ENCODE measurements around the gene CD96. TPM values are rescaled to one million over a fixed set of nuclear protein-coding genes. Genes with fewer than 3 reads are reported as not detected.

Gene CD96
- total RNA-seq, 1 donor from 2014 or later, result not detected

DNA sequence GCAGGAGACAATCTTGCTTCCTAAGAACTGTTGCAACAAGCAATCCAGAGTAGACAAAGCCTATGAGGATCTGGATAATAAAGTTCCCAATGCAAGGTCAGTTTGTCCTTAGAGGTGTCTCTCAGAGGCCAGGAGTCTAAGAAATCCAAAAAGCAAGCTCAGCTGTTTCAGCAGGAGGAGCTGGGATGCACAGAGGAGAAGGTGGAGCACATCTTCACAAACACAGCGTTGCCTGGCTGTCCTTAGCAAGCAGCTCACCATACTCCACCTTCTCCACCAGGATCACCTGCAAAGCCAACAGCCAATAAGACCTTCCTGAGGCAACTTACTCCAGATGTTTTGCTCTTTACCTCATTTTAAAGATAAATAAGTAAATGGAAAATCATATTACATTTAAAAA, 52.8 kb downstream of the CD96 start:
- DNase-seq, result no peak

DNA sequence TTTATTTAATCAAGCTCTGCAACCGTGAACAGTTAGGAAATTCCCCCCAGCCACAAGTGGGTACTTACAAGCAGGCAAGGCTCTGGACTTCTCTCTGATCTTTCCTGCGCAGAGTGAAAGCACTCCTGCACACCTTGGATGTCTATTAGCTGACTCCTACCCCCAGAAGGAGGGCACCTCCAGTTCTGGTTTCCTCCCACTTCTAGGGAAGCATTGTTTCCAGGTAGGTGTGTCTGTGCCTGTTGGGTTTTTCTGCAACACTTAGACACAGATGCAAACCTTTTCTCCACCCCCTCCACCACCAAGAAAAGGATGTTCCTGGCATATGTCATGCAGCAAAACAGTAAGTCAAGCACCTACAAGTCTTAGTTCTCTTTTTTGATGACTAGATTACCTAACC, 53.2 kb downstream of the CD96 start, which contains the start of gene ZBED2:
TSS of gene ZBED2 (minus strand) at position 115 of the 400 bp plus-strand sequence. CDS start 1,145 bp downstream, outside the sequence.
- no peak for DNase-seq

DNA sequence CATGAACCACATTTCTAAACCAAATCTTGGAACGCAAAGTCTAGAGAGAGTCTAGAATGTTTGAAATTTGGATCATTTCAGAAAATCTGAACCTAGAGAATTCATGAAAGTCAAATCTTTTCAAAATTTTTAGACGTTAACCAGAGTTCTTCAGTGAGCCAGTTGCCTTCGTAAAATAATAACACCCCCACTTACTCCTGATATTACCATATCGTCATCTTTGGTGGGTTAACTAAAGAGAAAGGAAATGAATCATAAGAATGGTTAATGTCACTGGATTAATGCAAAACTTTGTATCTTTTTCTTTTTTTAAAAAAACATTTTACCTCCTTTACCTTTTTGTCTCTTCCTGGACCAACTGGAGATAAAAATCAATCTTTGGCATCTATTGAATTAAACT, 54.3 kb downstream of the CD96 start:
- DNase-seq, result no peak

DNA sequence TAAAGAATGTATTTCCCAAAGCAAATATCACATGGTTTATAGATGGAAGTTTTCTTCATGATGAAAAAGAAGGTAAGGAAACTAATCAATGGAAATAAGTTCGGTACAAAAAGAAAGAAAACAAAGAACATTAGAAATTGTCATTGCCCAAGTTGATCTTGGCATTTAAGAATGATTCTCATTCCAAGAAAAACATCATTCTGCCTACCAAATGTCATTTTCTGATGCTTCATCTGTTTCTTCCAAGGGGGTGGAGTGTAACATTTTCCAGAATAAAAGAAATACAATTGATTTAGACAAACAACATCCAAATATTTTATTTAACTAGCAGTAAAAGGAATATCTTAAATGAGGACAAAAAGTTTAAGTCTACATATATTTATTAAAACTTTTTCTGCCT, 56.1 kb downstream of the CD96 start:
- DNase-seq, result no peak

DNA sequence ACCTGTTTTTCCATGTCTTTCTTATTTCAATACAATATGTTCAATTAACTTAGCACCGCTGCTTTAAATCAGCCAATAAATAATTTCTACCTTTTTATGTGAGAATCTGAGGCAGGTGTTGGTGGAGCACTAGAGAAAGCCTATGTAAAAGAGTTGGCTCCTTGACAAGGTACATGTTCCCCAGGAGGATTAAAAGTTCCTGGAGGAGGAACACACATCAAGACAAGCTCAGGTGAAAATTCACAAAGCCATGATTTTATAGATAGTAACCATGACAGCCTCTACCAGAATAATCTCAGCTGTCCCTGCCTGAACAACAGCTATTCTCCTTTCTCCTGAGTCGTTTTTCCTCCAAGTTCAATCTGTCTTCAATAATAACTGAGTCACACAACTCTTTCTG, 56.6 kb downstream of the CD96 start:
- no peak for DNase-seq

DNA sequence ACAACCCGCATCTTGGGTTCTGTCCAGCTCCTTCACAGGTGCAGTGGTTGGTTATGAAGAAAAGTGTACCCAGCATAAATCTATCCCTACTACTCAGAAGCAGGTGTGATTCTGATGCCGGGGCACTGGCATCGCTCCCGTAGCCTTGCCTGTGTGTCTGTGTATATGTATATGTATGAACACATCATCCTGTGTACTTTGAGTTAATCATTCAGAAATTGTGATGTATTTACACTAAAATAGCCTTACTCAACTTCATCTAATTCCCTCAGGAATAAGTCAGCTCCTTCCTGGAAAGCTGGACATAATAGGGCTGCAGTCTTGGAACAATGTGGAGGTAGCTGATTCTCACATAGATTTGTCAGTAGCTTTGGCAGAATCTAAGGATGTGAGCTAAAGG, 59.8 kb downstream of the CD96 start:
- no peak for DNase-seq

DNA sequence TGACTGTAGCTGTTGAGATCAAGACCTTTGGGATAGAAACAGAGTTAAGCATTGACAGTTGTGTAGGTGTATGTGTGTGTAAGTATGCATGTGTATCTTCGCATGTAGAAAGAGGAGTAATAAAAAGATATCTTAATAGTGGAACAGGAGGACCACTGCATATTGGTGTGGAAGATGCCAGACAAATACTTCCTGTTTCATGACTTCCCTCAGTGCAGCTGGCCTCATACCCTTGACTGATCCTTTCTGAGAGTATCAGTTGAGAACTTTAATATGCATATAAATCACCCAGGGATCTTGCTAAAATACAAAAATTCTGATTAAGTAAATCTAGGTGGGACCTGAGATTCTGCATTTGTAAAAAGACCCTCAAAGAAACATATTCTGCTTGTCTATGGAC, 61.7 kb downstream of the CD96 start:
- DNase-seq, result no peak

DNA sequence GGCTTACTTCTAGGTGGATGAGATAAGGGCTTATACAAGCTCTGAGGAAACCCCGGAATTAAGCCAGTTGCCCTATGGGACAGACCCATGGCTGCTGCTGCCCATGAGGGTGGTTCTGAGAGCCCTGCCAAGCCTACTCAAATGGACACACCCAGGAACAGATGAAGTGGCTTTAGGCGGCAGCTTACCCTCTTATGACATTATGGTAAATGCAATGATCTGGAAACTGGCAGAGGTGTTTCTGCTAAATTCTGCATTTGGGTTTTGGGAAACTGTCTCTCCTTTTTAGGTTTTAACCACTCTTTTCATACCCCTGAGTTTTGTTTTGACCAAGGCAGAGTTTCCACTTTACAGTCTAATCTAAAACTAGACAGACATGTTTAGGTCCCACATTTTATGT, 62.1 kb downstream of the CD96 start:
- DNase-seq, result no peak

DNA sequence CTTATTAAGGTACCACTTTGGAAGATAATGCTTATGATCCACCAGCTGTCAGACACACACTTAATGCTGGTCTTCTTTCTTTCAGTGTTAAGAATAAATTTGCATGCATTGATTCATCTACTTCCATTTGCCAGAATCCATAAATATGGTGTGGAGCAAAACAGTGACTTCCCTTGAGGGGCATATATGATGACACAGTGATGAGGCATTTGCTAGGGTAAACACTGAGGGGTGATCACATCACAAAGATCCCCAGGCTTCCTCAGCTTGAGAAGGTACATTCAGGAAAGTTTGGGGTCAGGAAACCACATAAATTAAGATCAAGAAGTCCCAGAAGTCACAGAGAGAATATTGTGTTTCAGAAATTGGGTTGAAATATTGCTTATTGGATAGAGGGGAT, 63.0 kb downstream of the CD96 start:
- DNase-seq, result no peak

DNA sequence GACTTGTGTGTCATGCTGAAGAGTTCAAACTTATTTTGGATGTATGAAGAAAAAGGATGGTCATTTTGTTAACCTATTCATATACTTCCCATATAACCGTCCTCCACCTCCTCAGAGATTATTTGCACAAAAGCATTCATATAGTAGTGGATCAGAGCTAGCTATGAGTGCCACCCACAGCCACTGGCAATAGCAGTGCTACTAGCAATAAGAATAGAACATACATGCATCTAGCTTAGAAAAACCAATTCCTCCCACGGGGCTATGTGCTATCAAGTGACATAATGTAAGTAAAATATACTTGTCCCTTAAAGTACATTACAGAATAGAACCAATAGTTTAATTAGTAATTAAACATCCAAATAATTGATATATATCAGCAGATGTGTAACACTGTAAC, 63.5 kb downstream of the CD96 start:
- no peak for DNase-seq

DNA sequence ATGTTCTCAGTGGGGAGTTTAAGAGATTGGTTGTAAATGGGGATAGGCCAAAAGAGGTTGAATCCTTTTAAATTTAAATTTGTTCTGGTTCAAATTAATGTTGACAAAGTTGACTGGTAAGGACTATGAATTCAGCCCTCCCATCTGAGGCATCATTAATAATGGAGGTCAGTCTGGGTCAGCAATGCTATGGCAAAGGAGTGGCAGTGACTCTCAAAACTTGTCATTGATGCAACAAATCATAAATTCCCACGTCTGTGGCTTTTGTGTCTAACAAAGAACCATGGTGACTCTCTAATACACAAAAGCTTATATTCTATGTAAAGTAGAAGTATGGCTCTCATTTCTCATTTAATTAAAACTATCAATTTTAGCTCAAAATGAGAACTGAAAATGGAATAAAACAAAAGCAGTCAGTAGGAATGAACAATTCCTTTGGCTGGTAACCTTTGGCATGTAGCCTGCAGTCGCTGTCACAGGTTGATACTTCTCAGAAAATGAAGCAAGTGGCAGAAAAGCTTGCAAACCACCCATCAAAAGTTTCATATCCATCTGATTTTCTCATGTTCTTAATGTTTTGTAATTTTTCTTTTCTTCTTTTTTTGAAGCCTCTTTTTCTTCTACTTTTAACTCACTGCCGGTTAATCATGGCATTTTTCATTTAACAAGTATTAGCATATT, 65.4 kb downstream of the CD96 start:
- DNase-seq, result no peak

DNA sequence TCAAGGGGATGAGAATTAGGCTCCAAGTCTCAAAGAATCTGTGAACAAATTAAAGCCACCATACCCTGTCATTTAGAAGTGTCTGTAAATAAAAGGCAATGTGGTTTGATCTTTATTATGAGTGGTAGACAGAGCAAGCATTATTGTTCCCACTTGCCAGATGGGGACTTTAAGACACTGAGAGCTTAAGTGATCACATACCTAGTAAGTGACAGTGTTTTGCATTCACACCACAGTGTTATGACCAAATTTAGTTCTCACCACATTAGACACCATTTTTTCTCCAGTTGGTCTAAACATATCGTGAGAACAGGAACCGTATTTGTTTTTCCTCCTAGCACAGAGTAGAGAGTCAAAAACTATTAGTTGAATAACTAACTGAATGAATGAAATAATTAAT, 66.4 kb downstream of the CD96 start:
- DNase-seq, result no peak

DNA sequence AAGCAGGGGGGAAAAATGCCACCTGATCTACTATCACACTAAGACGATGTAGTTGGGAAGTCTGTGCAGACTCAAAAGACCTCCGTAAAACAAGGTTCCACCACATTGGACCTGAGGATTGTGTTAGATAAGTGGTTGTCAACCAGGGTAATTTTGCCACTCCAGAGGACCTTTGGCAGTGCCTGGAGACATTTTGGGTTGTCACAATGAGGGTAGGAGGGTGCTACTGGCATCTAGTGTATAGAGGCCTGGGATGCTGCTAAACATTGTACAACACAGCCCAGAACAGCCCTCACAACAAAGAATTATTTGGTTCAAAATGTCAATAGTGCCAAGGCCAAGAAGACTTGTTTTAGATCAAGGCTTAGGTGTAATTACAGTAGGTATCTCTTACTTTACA, 67.7 kb downstream of the CD96 start:
- DNase-seq, result no peak

DNA sequence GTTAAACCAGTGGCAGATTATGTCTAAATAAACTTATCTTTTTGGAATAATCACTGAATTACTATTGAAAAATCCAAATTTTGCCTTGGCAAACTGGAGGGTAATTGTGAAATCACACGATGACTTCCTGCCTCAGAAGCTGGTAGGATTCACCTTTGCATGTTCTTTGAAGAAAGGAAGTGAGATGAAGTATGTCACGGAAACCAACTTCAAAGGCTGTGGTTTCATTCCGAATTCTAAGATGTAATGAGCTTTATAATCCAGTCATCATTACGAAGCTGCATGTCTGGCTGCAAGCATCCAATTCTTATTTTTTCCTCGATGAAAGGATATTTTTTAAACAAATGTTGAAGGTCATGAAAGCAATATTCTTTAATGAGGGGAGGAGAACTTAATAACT, 68.2 kb downstream of the CD96 start:
- DNase-seq, result no peak

DNA sequence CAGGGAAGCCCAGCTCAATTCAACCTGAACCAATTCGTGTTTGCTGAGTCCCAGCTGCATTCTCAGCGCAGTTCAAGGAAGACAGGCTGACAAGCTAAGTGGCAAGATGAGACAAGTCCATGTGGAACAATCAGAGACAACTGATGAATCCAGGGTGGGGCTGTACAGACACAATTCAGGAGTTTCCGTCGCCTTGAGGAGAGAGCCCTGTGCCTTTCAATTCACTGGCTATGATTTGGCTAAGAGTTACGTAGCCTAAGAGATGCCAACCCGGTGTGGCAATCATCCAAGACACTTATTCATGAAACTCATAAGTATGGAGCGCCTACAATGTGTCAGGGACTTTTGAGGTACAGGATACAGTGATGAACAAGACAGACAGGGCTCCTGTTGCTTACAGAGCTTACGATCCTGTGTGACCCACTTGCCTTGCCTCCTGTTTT, 68.6 kb downstream of the CD96 start:
- DNase-seq, result no peak

DNA sequence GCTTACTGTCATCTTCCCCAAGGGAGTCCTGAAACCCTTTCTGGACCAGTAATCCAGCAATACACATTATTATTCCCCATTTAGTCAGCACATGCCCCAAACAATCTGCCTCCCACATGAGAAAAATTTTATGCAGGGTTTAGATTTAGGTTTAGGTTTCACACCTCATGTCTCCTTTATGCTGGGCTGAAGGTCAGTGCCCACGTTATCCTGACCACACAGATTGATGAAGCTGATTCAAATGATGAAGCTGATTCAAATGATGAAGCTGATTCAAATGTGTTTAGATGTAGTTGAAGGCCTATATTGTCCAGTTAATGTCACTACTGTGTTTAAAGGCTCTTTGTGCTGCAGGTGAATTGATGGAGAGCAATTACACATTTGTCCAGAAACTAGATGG, 71.3 kb downstream of the CD96 start:
- no peak for DNase-seq

DNA sequence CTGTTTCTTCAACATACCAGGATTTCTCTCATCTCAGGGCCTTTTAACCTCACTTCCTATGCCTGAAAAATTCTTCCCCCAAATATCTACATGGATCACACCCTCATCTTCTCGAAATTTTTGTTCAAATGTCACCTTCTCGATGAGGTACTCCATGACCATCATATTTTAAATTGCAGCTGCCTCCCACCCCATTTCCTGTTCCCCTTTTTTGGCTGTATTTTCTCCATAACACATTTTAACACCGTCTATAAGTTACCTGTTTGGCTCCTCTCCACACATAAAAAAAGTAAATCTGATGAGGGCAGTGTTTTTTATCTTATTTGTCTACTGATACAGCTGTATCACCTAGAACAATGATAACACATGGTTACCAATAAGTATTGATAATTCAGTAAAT, 73.9 kb downstream of the CD96 start:
- DNase-seq, result no peak

DNA sequence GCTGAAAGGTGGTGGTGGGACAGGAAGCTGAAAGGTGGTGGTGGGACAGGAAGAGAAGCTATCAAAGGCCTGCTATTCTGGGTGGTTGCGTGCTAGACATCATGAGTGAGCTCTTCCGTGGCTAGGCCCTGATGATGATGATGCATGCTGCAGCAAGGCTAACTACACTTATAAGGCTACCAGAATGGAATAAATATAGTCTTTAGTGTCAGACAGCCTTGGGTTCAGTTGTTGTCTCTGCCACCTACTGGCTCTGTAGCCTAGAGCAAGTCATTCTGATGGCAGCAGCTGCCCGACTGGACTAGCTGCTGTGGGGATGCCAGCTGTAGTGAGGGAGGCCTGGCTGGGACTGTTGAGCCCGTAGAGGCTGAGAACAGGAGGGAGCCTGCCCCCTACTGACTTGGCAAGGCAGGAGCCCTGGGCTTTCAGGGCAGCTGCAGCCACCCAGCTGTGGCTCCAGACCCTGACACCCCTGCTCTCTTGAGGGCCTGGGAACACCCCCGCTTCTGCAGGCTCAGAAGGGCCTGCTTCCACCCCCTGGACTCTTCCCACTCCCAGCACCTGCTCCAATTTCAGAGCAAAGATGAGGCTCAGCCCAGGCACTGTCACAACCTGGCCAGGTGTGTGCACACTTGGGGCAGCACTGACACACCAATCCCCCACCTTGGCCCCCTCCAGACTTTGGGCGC, 74.6 kb downstream of the CD96 start:
- no peak for DNase-seq

DNA sequence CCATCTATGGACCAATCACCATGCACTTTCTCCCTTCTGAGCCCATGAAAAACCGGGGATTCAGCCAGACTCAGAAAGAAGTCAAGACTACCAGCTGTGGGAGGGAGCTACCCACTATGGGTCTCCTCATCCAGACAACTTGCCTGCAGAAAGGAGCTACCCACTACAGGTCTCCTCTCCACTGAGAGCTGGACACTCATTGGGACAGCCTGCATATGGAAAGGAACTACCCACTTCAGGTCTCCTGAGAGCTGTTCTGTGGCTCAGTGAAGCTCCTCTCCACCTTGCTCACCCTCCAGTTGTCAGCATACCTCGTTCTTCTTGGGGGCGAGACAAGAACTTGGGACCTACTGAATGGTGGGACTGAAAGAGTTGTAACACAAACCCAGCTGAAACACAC, 75.4 kb downstream of the CD96 start:
- no peak for DNase-seq

DNA sequence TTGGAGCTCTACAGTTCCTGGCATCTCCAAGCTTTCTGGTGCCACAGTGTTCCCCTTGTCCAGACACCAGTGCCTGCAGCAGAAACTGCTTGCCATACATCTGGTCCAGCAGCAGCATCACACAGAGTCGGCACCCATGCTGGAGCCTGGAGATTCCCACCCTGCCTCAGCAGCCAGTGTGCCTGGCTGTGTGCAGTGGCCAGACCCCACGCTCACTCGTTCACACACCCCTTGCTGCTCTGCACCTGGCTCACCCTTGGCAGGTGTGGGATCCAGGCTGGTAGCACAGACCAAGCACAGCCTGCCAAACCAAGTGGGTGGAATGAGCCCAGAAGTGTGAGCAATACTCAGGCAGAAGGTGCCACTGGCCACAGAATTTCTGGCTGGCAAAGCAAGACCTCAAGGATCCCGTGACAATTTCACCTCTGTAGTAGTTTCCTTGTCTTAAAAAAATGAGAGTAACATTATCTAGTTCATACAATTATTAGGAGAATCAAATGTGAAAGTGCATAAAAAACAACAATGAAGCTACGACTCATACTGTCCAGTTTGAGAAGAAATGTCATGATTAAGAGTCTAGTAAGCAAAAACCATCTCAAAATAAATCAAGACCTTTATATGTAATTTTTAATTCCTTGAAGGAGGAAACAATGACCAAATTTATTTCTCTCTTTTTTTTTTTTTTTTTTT, 76.1 kb downstream of the CD96 start:
- DNase-seq, result no peak

DNA sequence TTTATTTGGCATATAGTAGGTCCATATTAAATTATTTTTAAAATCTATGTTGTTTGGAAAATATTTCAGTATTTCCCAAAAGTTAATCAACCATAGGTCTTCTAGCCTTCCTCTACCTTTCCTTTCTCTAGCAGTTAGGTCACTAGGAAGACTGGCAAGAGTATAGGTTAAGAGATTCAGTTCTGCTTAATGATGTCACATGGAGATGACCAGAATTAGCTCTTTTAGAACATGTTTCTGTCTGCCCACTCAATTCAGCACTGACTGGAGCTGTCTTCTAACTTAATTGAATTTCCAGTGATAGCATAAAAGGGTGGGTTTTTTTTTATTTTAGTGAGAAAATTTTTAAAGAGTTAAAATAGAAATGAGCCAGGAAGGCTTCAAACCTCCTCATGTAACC, 76.9 kb downstream of the CD96 start:
- no peak for DNase-seq

DNA sequence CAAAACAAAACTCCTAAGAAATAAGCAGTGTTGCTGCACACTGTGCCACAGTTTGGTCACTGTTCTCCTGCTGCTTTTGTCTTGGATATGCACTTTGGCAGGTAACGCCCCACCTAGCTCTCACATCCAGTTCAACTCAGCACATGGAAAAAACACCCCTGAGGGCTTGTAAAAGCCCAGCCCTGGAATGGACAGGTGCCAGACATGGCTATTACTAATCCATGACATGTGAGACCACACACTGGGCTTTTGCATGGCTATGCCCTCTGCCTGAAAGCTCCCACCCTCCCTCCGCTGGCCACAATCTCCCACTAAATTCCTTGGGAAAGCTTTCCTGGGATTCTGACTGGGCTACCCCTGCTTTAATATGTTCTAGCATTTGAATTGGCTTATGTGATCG, 77.8 kb downstream of the CD96 start:
- DNase-seq, result no peak

DNA sequence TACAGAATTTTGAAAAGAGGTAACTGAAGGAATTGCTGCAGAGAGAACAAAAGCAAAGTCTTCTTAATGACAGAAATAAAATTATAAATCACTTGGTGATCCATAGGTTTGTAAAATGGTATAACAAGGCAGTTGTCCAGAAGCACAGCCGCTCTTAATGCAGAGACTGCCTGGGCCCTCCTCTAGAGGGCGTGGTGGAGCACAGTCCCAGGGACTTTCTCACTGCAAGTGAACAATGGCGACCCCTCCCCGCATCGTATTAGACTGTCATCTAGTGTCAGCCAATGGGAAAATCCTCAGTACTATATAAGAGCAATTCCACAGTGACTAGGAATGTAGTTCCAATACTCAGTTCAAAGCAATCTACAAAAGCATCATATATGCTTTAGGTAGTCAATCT, 79.5 kb downstream of the CD96 start:
- DNase-seq, result no peak

DNA sequence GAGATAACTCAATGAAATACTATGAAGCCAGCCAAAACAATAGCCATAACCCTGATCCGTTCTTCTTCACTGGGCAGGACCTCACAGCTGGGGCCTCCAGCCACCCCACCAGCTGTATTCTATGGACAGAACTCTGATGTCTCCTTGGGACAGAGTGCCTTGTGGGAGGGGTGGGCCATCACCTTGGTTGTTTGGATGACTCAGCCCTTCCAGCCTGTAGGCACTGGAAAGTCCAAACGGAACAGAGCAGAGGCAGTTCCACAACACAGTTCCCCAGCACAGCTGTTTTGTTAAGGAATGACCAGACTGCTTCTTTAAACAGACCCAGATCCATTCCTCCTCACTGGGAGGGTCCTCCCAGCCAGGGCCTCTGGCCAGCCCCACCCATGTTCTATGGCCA, 85.1 kb downstream of the CD96 start:
- DNase-seq, result no peak

Measured in occipital lobe (tissue), 2 donors.